A673 (cell line): Measurements from ENCODE around the gene FAM227A. TPM values are rescaled to one million over a fixed set of nuclear protein-coding genes. Genes with fewer than 3 reads are reported as not detected.

ENCODE experiments used
- BruUV-seq: library from RNA; stranded (reverse); fragments of 400-500 nt; replicated peaks from 2 replicates; lab custom pipeline; 2021; lab: Mats Ljungman, UMichigan
- CTCF ChIA-PET: fragments of 300-600 bp; sonication (Branson Sonifier 250); formaldehyde crosslinking; loops from one replicate; lab custom pipeline; 2022; ENCODE audit warnings: antibody characterized with exemption; lab: Charles Lee
- POLR2A ChIA-PET: fragments of 300-600 bp; sonication (Branson Sonifier 250); formaldehyde crosslinking; loops from one replicate; lab custom pipeline; 2022; ENCODE audit warnings: antibody characterized with exemption; ENCODE audit not compliant: low non-redundant PET; lab: Charles Lee
- DNase-seq: peaks from one replicate; pipeline ENCODE4 v3.0.0-alpha.2; 2015; ENCODE audit warnings: low spot score
- H3K27ac ChIP-seq: fragments of 200-600 bp; sonication (generic); 2 replicates; pipeline ENCODE4 v1.5.1; 2016; ENCODE audit warnings: mixed run types, low read depth, mild to moderate bottlenecking, mixed read lengths, antibody characterized with exemption, low read length; ENCODE audit not compliant: poor library complexity, severe bottlenecking
- H3K27me3 ChIP-seq: fragments of 200-600 bp; sonication (generic); replicated peaks from 2 replicates; pipeline ENCODE4 v1.6.1; 2017; ENCODE audit warnings: mixed run types, low read depth, mild to moderate bottlenecking, mixed read lengths, antibody characterized with exemption, low read length; ENCODE audit not compliant: insufficient read depth, poor library complexity
- H3K36me3 ChIP-seq: fragments of 200-600 bp; sonication (generic); 2 replicates; pipeline ENCODE4 v1.6.1; 2016; ENCODE audit warnings: mixed run types, mild to moderate bottlenecking, mixed read lengths, antibody characterized with exemption, low read length; ENCODE audit not compliant: insufficient read depth, poor library complexity, severe bottlenecking
- H3K4me1 ChIP-seq: fragments of 200-600 bp; sonication (generic); 2 replicates; pipeline ENCODE4 v1.6.1; 2017; ENCODE audit warnings: mixed run types, mild to moderate bottlenecking, mixed read lengths, antibody characterized with exemption, low read length; ENCODE audit not compliant: insufficient read depth, poor library complexity, severe bottlenecking
- H3K4me3 ChIP-seq: fragments of 200-600 bp; sonication (generic); 2 replicates; pipeline ENCODE4 v1.5.1; 2016; ENCODE audit warnings: low read depth, mixed run types, mild to moderate bottlenecking, mixed read lengths, low read length; ENCODE audit not compliant: poor library complexity, severe bottlenecking
- H3K9me3 ChIP-seq: fragments of 200-600 bp; sonication (generic); 2 replicates; pipeline ENCODE4 v1.6.1; 2016; ENCODE audit warnings: mixed run types, low read depth, mild to moderate bottlenecking, mixed read lengths, antibody characterized with exemption, low read length; ENCODE audit not compliant: poor library complexity, severe bottlenecking
- EZH2 ChIP-seq: fragments of 200-600 bp; sonication (generic); IDR thresholded peaks from 2 replicates; pipeline ENCODE4 v1.6.1; 2017; ENCODE audit warnings: borderline replicate concordance, low read depth, mild to moderate bottlenecking, mixed read lengths, antibody characterized with exemption, low read length; ENCODE audit not compliant: poor library complexity, severe bottlenecking
- intact Hi-C: fragments of 100-400 bp; cut with micrococcal nuclease; formaldehyde crosslinking; loops from one replicate; pipeline ENCODE4 v1.10.0; 2022; ENCODE audit not compliant: unreplicated experiment
- total RNA-seq: library from RNA; stranded (reverse); gene quantifications from 2 replicates; pipeline ENCODE4 v1.2.3, GENCODE V29; 2021
- TF ChIP-seq, protein P1 (sequence below): fragments of 300-800, 200-600 bp; sonication (generic); conservative IDR thresholded peaks from 2 replicates; pipeline ENCODE4 v1.5.1; 2017; ENCODE audit warnings: low read depth, mild to moderate bottlenecking, antibody characterized with exemption, low read length, moderate library complexity, mixed read lengths

Gene FAM227A
- total RNA-seq, 1 experiment from 2014 or later = 3.8 TPM

- Histone ChIP-seq H3K27me3 (no peaks in the 10 kb centered on the region), H3K27ac (no peak overlapping the region), H3K36me3 (no peaks in the 10 kb centered on the region), H3K4me1 (peaks cover 5% of the 10 kb centered on the region), H3K4me3 (no peak overlapping the region), H3K9me3 (no peaks in the 10 kb centered on the region)
- ChIA-PET CTCF (no interaction called here), POLR2A (no interaction called here)
- DNase-seq = no peak
- intact Hi-C loops = no loop called here
- TF ChIP-seq, protein P1, sequence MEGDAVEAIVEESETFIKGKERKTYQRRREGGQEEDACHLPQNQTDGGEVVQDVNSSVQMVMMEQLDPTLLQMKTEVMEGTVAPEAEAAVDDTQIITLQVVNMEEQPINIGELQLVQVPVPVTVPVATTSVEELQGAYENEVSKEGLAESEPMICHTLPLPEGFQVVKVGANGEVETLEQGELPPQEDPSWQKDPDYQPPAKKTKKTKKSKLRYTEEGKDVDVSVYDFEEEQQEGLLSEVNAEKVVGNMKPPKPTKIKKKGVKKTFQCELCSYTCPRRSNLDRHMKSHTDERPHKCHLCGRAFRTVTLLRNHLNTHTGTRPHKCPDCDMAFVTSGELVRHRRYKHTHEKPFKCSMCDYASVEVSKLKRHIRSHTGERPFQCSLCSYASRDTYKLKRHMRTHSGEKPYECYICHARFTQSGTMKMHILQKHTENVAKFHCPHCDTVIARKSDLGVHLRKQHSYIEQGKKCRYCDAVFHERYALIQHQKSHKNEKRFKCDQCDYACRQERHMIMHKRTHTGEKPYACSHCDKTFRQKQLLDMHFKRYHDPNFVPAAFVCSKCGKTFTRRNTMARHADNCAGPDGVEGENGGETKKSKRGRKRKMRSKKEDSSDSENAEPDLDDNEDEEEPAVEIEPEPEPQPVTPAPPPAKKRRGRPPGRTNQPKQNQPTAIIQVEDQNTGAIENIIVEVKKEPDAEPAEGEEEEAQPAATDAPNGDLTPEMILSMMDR = no peak
- no peak for TF ChIP-seq EZH2
- no TSS peak for BruUV-seq
Measured at GRCh38 chr22:38653741-38654140, 2.5 kb downstream of the FAM227A start.

- H3K27ac ChIP-seq = no peak overlapping the region
- peaks cover 5% of the 10 kb centered on the region for H3K4me1 ChIP-seq
- BruUV-seq = no TSS peak
- ChIA-PET POLR2A (interaction anchor here (0.7 kb wide), 1 partner anchor 82 kb away, joined by 12 read pairs; no protein-coding TSS in a partner anchor), CTCF (no interaction called here)
- no peaks in the 10 kb centered on the region for H3K36me3 ChIP-seq
- no peaks in the 10 kb centered on the region for H3K9me3 ChIP-seq
- no peak for DNase-seq
- H3K4me3 ChIP-seq = no peak overlapping the region
- no peaks in the 10 kb centered on the region for H3K27me3 ChIP-seq
- intact Hi-C loops = no loop called here
- TF ChIP-seq EZH2 = no peak
- TF ChIP-seq, protein P1 = no peak
Measured at GRCh38 chr22:38652859-38653258, 3.3 kb downstream of the FAM227A start.

DNA sequence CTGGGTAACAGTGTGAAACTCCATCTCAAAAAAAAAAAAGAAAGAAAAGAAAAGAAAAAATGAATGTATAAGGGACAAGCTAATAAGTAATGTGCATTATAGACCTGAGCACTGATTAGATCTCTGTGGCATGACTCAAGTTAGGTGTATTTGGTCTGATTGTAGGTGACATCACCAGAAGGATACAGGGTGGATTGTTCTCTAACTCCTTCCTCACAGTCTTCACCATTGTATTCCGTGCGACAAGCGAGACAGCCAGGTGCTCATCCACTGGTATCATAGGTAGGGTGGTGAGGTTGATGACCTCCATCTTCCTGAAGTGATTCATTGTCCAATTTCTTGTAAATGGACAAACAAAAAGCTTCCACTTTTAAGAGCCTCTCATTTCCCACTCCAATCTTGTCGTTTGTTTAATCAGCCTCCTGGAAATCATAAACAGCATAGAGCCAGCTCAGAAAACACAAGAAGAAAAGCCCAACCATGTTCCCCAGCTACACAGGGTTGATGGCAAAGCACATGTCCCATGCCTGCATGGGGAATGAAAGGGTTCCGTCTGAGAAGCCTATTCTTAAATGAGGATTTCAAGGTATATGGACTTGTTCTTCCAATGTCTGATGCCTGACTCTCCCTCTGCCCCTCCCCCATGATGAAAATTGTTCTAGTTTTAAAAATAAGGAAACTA, 6.2 kb downstream of the FAM227A start:
- Histone ChIP-seq H3K27ac (no peak overlapping the region), H3K9me3 (no peaks in the 10 kb centered on the region), H3K4me3 (no peak overlapping the region), H3K27me3 (no peaks in the 10 kb centered on the region), H3K36me3 (no peaks in the 10 kb centered on the region), H3K4me1 (no peaks in the 10 kb centered on the region)
- POLR2A ChIA-PET = no interaction called here
- TF ChIP-seq, protein P1 = no peak
- TF ChIP-seq EZH2 = no peak
- no peak for DNase-seq
- BruUV-seq = no TSS peak
- CTCF ChIA-PET = interaction anchor here (0.6 kb wide), 1 partner anchor 87 kb away, joined by 3 read pairs; no protein-coding TSS in a partner anchor
- intact Hi-C loops = no loop called here
